Mammary epithelial cell (primary cell): ENCODE results near the gene IL17RB.

Experiments used
- EZH2 ChIP-seq: IDR thresholded peaks from 2 replicates; pipeline ENCODE4 v1.6.1; 2012; ENCODE audit warnings: low read length, inconsistent platforms, borderline replicate concordance
- TF ChIP-seq, protein P1 (sequence below), 2 donors: IDR thresholded peaks in 1 of 2; conservative IDR thresholded peaks in 1 of 2; 2 replicates each; pipeline ENCODE4 v1.5.1; 2011 to 2012; ENCODE audit warnings: inconsistent platforms in 2 of 2, low read length in 2 of 2, mild to moderate bottlenecking in 2 of 2, control low read depth in 1 of 2, low read depth in 1 of 2; ENCODE audit not compliant: insufficient read depth in 1 of 2; ENCODE audit errors: extremely low read depth in 1 of 2

DNA sequence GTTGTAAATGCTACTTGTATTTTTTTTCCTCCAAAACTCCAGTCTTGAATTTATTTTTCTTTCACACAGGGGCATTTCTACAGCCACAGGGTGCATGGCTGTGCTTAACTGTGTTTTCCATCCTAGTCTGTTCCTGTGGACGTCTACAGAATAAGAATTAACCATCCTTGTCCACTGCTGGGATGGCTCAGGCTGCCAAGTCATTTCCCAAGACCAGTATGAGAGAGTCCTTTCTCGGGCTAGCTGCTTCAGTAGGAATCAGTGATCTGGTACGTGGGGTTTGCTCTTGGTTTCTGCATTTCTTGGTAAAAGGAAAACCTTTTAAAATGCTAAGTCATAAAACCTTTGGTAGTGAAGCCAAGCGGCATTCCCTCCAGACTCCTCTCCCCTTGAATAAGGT lies 29.9 kb upstream of the IL17RB start:
- TF ChIP-seq, protein P1, sequence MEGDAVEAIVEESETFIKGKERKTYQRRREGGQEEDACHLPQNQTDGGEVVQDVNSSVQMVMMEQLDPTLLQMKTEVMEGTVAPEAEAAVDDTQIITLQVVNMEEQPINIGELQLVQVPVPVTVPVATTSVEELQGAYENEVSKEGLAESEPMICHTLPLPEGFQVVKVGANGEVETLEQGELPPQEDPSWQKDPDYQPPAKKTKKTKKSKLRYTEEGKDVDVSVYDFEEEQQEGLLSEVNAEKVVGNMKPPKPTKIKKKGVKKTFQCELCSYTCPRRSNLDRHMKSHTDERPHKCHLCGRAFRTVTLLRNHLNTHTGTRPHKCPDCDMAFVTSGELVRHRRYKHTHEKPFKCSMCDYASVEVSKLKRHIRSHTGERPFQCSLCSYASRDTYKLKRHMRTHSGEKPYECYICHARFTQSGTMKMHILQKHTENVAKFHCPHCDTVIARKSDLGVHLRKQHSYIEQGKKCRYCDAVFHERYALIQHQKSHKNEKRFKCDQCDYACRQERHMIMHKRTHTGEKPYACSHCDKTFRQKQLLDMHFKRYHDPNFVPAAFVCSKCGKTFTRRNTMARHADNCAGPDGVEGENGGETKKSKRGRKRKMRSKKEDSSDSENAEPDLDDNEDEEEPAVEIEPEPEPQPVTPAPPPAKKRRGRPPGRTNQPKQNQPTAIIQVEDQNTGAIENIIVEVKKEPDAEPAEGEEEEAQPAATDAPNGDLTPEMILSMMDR (conservative IDR thresholded peaks at IDR 0.05 in 1 of 2, IDR thresholded peaks at IDR 0.05 in 1 of 2; ENCODE audit: extremely low read depth in 1 of 2, insufficient read depth in 1 of 2, low read depth in 1 of 2, low read length in 2 of 2): no peak
- TF ChIP-seq EZH2: no peak
